K562 (cell line): Measurements from ENCODE around the gene CLDND2. TPM values are rescaled to one million over a fixed set of nuclear protein-coding genes. Genes with fewer than 3 reads are reported as not detected.

Experiments used
- ADNP ChIP-seq: fragments of 200-800 bp; sonication (Bioruptor generic); IDR thresholded peaks from 2 replicates; pipeline ENCODE4 v1.6.1; 2016; ENCODE audit warnings: missing genetic modification characterization, missing compliant biosample characterization
- CBX2 ChIP-seq: fragments of 200-600 bp; sonication (generic); IDR thresholded peaks from one replicate; pipeline ENCODE4 v1.6.1; 2012; ENCODE audit warnings: mild to moderate bottlenecking, low read length, inconsistent platforms; ENCODE audit not compliant: insufficient read depth, poor library complexity, severe bottlenecking
- CSDE1 ChIP-seq, 2 experiments: fragments of 450-650 bp; IDR thresholded peaks; 2 replicates each; pipeline ENCODE4 v1.6.1; 2016; ENCODE audit warnings: mild to moderate bottlenecking in 1 of 2
- DPF2 ChIP-seq: fragments of 450-650 bp; IDR thresholded peaks from 2 replicates; pipeline ENCODE4 v1.6.1; 2016
- GATAD2B ChIP-seq: fragments of 450-650 bp; IDR thresholded peaks from 2 replicates; pipeline ENCODE4 v1.6.1; 2017; ENCODE audit warnings: mild to moderate bottlenecking, borderline replicate concordance
- HDAC8 ChIP-seq: fragments of 450-650 bp; IDR thresholded peaks from 2 replicates; pipeline ENCODE4 v1.6.1; 2016; ENCODE audit warnings: mild to moderate bottlenecking, missing genetic modification characterization, moderate library complexity, missing compliant biosample characterization
- NEUROD1 ChIP-seq: fragments of 150-350 bp; IDR thresholded peaks from 2 replicates; pipeline ENCODE4 v1.6.1; 2014; ENCODE audit warnings: borderline replicate concordance, low read length, low read depth; ENCODE audit not compliant: partially characterized antibody
- NFRKB ChIP-seq: fragments of 450-650 bp; IDR thresholded peaks from 2 replicates; pipeline ENCODE4 v1.6.1; 2016; ENCODE audit warnings: low read depth
- TAF1 ChIP-seq: IDR thresholded peaks from 2 replicates; pipeline ENCODE4 v1.6.1; 2011; ENCODE audit warnings: mild to moderate bottlenecking, low read length, moderate library complexity; ENCODE audit not compliant: insufficient read depth, control insufficient read depth, severe bottlenecking; ENCODE audit errors: extremely low read depth
- U2AF1 ChIP-seq: fragments of 200-400 bp; formaldehyde crosslinking; optimal IDR thresholded peaks from 2 replicates; pipeline ENCODE3; 2017; ENCODE audit warnings: mild to moderate bottlenecking, low read depth, low read length, moderate library complexity
- WHSC1 ChIP-seq: IDR thresholded peaks from one replicate; pipeline ENCODE4 v1.6.1; 2012; ENCODE audit warnings: low read length, control low read depth, inconsistent platforms
- ZFPM2 ChIP-seq: fragments of 250-450 bp; sonication (Bioruptor Pico); IDR thresholded peaks from 2 replicates; pipeline ENCODE4 v1.5.1; 2022; ENCODE audit warnings: mild to moderate bottlenecking
- ZNF124 ChIP-seq: sonication (generic); formaldehyde crosslinking; IDR thresholded peaks from 2 replicates; pipeline ENCODE4 v1.8.1; 2022; ENCODE audit warnings: missing genetic modification reagents
- ZNF274 ChIP-seq: IDR thresholded peaks from 2 replicates; pipeline ENCODE4 v1.6.1; 2011; ENCODE audit warnings: low read depth, mild to moderate bottlenecking, low read length, moderate library complexity, borderline replicate concordance
- ZNF707 ChIP-seq: fragments of 250-450 bp; sonication (Bioruptor Pico); conservative IDR thresholded peaks from 2 replicates; pipeline ENCODE4 v1.8.0; 2022; ENCODE audit warnings: inconsistent platforms, mild to moderate bottlenecking, moderate library complexity
- polyA plus RNA-seq, 8 experiments: library from polyadenylated mRNA; depleted of rRNA in 4 of 8; stranded (reverse) in 5 of 8; unstranded in 3 of 8; fragments of >200 nt; fragmentation: Nextera tagmentation in 2 of 8; fragmentation: Illumina TruSeq in 1 of 8; extraction: Ambion mirVana in 2 of 8; extraction: Trizol in 1 of 8; gene quantifications; 2 replicates each; pipeline versions ENCODE4 v1.2.1 to v1.2.3, GENCODE V29; 2011 to 2014; ENCODE audit warnings: inconsistent platforms in 1 of 8, missing spikeins in 1 of 8
- total RNA-seq, 7 experiments: library from RNA; depleted of rRNA in 6 of 7; stranded (reverse); fragments of >200 nt in 6 of 7; fragmentation: Illumina TruSeq in 2 of 7; extraction: Trizol in 2 of 7; gene quantifications; 2 replicates each; pipeline versions ENCODE4 v1.2.1 to v1.2.3, GENCODE V29; 2011 to 2021; ENCODE audit warnings: low replicate concordance in 1 of 7
- TF ChIP-seq, protein P1 (sequence below), 2 experiments: fragments of 450-650 bp; IDR thresholded peaks; 2 replicates each; pipeline ENCODE4 v1.6.1; 2016; ENCODE audit warnings: mild to moderate bottlenecking in 2 of 2, borderline replicate concordance in 1 of 2, low read depth in 1 of 2, moderate library complexity in 1 of 2
- TF ChIP-seq, protein P2 (sequence below): sonication (generic); formaldehyde crosslinking; IDR thresholded peaks from 2 replicates; pipeline ENCODE4 v1.8.0; 2022; ENCODE audit warnings: mild to moderate bottlenecking, missing genetic modification reagents
- TF ChIP-seq, protein P3 (sequence below): fragments of 250-450 bp; sonication (Bioruptor Pico); IDR thresholded peaks from 2 replicates; pipeline ENCODE4 v1.8.0; 2021; ENCODE audit warnings: moderate library complexity, mild to moderate bottlenecking, inconsistent platforms
- TF ChIP-seq, protein P4 (sequence below): IDR thresholded peaks from 3 replicates; pipeline ENCODE4 v1.6.1; 2011; ENCODE audit warnings: borderline replicate concordance, mild to moderate bottlenecking; ENCODE audit not compliant: insufficient read length, insufficient read depth

Gene CLDND2
- total and polyA plus RNA-seq, 9 of the 15 experiments (the other 6 are each of a cell fraction or from before 2014, with no cell fraction given) = 0.45 to 4.0 (median 1.2) TPM; not detected in 3

DNA sequence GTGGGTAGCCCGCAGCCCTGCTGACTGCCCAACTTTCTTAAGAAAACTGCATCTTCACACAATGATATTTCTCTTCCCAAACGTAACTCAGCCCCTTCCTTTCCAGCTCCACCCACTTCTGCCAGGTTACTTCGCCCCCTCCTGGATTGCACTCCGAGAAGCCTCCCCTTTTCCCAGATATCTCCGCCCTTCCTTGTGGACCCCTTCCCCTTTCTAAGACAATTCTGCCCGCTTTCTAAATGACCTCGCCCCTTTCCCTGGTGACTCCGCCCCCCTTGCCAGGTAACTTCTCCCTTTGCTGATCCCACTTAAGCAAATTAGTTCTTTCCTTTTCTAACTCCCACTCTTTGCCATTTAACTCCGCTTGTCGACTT lies 29.5 kb downstream of the CLDND2 start (continued):
- TF ChIP-seq, protein P1, sequence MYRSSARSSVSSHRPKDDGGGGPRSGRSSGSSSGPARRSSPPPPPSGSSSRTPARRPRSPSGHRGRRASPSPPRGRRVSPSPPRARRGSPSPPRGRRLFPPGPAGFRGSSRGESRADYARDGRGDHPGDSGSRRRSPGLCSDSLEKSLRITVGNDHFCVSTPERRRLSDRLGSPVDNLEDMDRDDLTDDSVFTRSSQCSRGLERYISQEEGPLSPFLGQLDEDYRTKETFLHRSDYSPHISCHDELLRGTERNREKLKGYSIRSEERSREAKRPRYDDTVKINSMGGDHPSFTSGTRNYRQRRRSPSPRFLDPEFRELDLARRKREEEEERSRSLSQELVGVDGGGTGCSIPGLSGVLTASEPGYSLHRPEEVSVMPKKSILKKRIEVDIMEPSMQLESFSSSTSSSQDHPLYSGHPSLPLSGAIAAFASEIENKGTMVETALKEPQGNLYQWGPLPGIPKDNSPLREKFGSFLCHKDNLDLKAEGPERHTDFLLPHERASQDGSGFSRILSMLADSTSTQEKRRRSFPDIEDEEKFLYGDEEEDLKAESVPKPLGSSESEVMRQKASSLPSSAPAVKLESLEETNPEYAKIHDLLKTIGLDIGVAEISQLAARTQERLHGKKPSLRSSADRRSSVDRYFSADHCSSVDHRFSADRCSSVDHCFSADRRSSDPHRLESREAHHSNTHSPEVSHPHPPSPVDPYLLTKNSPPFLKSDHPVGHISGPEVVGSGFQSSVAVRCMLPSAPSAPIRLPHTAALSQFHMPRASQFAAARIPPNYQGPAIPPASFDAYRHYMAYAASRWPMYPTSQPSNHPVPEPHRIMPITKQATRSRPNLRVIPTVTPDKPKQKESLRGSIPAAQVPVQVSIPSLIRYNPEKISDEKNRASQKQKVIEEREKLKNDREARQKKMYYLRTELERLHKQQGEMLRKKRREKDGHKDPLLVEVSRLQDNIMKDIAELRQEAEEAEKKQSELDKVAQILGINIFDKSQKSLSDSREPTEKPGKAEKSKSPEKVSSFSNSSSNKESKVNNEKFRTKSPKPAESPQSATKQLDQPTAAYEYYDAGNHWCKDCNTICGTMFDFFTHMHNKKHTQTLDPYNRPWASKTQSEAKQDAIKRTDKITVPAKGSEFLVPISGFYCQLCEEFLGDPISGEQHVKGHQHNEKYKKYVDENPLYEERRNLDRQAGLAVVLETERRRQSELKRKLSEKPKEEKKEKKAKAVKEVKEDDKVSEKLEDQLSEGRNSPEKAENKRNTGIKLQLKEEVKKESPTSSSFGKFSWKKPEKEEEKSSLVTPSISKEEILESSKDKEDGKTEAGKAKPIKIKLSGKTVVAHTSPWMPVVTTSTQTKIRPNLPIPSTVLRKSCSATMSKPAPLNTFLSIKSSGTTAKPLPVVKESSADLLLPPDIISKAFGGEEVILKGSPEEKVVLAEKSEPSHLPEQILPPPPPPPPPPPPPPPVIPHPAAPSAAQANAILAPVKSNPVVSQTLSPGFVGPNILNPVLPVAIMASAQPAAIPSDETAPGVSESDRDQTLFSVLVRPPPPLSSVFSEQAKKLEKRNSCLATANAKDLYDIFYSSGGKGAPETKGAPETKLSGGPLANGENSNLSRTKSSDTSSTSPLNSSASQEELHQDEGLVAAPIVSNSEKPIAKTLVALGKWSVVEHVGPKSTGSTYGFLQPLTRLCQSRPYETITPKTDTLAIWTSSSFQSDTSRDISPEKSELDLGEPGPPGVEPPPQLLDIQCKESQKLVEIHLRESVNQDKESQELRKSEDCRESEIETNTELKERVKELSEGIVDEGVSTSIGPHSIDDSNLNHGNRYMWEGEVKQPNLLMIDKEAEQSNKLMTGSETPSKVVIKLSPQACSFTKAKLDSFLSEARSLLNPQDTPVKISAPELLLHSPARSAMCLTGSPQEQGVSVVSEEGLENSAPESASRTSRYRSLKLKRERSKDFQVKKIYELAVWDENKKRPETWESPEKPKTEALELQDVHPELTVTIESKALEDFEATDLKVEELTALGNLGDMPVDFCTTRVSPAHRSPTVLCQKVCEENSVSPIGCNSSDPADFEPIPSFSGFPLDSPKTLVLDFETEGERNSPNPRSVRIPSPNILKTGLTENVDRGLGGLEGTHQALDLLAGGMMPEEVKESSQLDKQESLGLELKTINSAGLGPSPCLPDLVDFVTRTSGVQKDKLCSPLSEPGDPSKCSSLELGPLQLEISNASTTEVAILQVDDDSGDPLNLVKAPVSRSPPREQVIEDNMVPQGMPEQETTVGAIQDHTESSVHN (IDR thresholded peaks at IDR 0.05; ENCODE audit: borderline replicate concordance in 1 of 2, low read depth in 1 of 2) = 0 out of 4 replicates have a peak, but pooled peaks of 1 of the 2 experiments have one; percentile 31
- TF ChIP-seq CSDE1 (IDR thresholded peaks at IDR 0.05) = 0 out of 4 replicates have a peak, but pooled peaks of 1 of the 2 experiments have one; percentile 50
- no peak for TF ChIP-seq CBX2
- TF ChIP-seq ADNP (tag) = no peak
- TF ChIP-seq TAF1 = no peak
- no peak for TF ChIP-seq ZFPM2 (CRISPR knock-in tag)
- 0 out of 2 replicates have a peak, but pooled peaks have one; percentile 23 for TF ChIP-seq ZNF707
- no peak for TF ChIP-seq ZNF274
- TF ChIP-seq NEUROD1 = no peak
- peak; percentile 65 for TF ChIP-seq DPF2
- TF ChIP-seq, protein P2, sequence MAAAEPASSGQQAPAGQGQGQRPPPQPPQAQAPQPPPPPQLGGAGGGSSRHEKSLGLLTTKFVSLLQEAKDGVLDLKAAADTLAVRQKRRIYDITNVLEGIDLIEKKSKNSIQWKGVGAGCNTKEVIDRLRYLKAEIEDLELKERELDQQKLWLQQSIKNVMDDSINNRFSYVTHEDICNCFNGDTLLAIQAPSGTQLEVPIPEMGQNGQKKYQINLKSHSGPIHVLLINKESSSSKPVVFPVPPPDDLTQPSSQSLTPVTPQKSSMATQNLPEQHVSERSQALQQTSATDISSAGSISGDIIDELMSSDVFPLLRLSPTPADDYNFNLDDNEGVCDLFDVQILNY (CRISPR knock-in tag) = no peak
- TF ChIP-seq U2AF1 = no peak
- no peak for TF ChIP-seq NFRKB
- no peak for TF ChIP-seq GATAD2B
- TF ChIP-seq, protein P3, sequence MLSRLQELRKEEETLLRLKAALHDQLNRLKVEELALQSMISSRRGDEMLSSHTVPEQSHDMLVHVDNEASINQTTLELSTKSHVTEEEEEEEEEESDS (CRISPR knock-in tag) = no peak
- TF ChIP-seq WHSC1 = no peak
- no peak for TF ChIP-seq HDAC8 (tag)
- TF ChIP-seq, protein P4, sequence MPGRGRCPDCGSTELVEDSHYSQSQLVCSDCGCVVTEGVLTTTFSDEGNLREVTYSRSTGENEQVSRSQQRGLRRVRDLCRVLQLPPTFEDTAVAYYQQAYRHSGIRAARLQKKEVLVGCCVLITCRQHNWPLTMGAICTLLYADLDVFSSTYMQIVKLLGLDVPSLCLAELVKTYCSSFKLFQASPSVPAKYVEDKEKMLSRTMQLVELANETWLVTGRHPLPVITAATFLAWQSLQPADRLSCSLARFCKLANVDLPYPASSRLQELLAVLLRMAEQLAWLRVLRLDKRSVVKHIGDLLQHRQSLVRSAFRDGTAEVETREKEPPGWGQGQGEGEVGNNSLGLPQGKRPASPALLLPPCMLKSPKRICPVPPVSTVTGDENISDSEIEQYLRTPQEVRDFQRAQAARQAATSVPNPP = no peak
- no peak for TF ChIP-seq ZNF124 (CRISPR knock-in tag)
